WI38 (cell line): ENCODE data around the gene ELMOD3.

Experiments used
- H3K4me3 ChIP-seq: 2 replicates; pipeline ENCODE4 v1.5.1; 2011; ENCODE audit warnings: low read depth, mild to moderate bottlenecking, control low read depth, low read length
- CTCF ChIP-seq: IDR thresholded peaks from 2 replicates; pipeline ENCODE4 v1.5.1; 2012; ENCODE audit warnings: low read depth, mild to moderate bottlenecking, control low read depth, low read length

The ELMOD3 gene

GRCh38 chr2:85395912-85396475, 41.4 kb downstream of the ELMOD3 start:
- H3K4me3 ChIP-seq: no peak overlapping the region
- no peak for TF ChIP-seq CTCF

- TF ChIP-seq CTCF: no peak
- H3K4me3 ChIP-seq: no peak overlapping the region
Measured at GRCh38 chr2:85396531-85397470, 42.2 kb downstream of the ELMOD3 start.

- no peak for TF ChIP-seq CTCF
- no peak overlapping the region for H3K4me3 ChIP-seq
Measured at GRCh38 chr2:85397925-85398331, 43.4 kb downstream of the ELMOD3 start.

GRCh38 chr2:85398426-85399182, 44.0 kb downstream of the ELMOD3 start:
- TF ChIP-seq CTCF: no peak
- no peak overlapping the region for H3K4me3 ChIP-seq

- TF ChIP-seq CTCF: no peak
- no peak overlapping the region for H3K4me3 ChIP-seq
Measured at GRCh38 chr2:85399183-85399455, 44.5 kb downstream of the ELMOD3 start.

- no peak for TF ChIP-seq CTCF
- H3K4me3 ChIP-seq: no peak overlapping the region
Measured at GRCh38 chr2:85400023-85400422, 45.5 kb downstream of the ELMOD3 start.
